Smooth muscle cell (in vitro differentiated cells): ENCODE results near the gene PTPRG. TPM values are rescaled to one million over a fixed set of nuclear protein-coding genes. Genes with fewer than 3 reads are reported as not detected.

Experiments used
- DNase-seq: peaks from one replicate; lab custom pipeline; 2025; ENCODE audit not compliant: unreplicated experiment; lab: John Stamatoyannopoulos, UW
- H2AFZ ChIP-seq: fragments of 200-600 bp; sonication (generic); 2 replicates; pipeline ENCODE4 v1.6.0; 2016; ENCODE audit warnings: antibody characterized with exemption, low read depth, mild to moderate bottlenecking
- H3F3A ChIP-seq: fragments of 200-600 bp; sonication (generic); 2 replicates; pipeline ENCODE4 v1.6.0; 2017; ENCODE audit warnings: antibody characterized with exemption, low read depth
- H3K27ac ChIP-seq: fragments of 200-600 bp; sonication (generic); 2 replicates; pipeline ENCODE4 v1.5.1; 2016; ENCODE audit warnings: low read depth, mild to moderate bottlenecking
- H3K27me3 ChIP-seq: fragments of 200-600 bp; sonication (generic); 2 replicates; pipeline ENCODE4 v1.6.1; 2016; ENCODE audit warnings: low read depth, mild to moderate bottlenecking
- H3K36me3 ChIP-seq: fragments of 200-600 bp; sonication (generic); 2 replicates; pipeline ENCODE4 v1.5.1; 2016; ENCODE audit warnings: low read depth
- H3K4me1 ChIP-seq: fragments of 200-600 bp; sonication (generic); 2 replicates; pipeline ENCODE4 v1.5.1; 2016; ENCODE audit warnings: low read depth
- H3K4me2 ChIP-seq: fragments of 200-600 bp; sonication (generic); 2 replicates; pipeline ENCODE4 v1.6.0; 2016; ENCODE audit warnings: mild to moderate bottlenecking
- H3K4me3 ChIP-seq: fragments of 200-600 bp; sonication (generic); 2 replicates; pipeline ENCODE4 v1.5.1; 2016; ENCODE audit warnings: mild to moderate bottlenecking
- H3K79me2 ChIP-seq: fragments of 200-600 bp; sonication (generic); 2 replicates; pipeline ENCODE4 v1.6.0; 2016; ENCODE audit warnings: low read depth, mild to moderate bottlenecking
- H3K9ac ChIP-seq: fragments of 200-600 bp; sonication (generic); 2 replicates; pipeline ENCODE4 v1.6.0; 2016; ENCODE audit warnings: low read depth
- H3K9me3 ChIP-seq: fragments of 200-600 bp; sonication (generic); replicated peaks from 2 replicates; pipeline ENCODE4 v1.5.1; 2016; ENCODE audit warnings: low read depth
- H4K20me1 ChIP-seq: fragments of 200-600 bp; sonication (generic); 2 replicates; pipeline ENCODE4 v1.6.0; 2016; ENCODE audit warnings: low read depth
- WGBS: methylation state at CpG from one replicate; pipeline ENCODE4 v1.1.7; 2016; ENCODE audit warnings: low lambda C conversion rate; 5-methylcytosine and 5-hydroxymethylcytosine counted together
- polyA plus RNA-seq: library from polyadenylated mRNA; unstranded; fragments of >200 nt; fragmentation: Nextera tagmentation; extraction: Ambion mirVana; gene quantifications from 2 replicates; pipeline ENCODE4 v1.2.1, GENCODE V29; 2016
- total RNA-seq: library from RNA; depleted of rRNA; stranded (reverse); fragments of >200 nt; gene quantifications from 2 replicates; pipeline ENCODE4 v1.2.3, GENCODE V29; 2014
- TF ChIP-seq, protein P1 (sequence below): fragments of 200-600 bp; sonication (generic); IDR thresholded peaks from 2 replicates; pipeline ENCODE4 v1.5.1; 2017; ENCODE audit warnings: borderline replicate concordance, mild to moderate bottlenecking, antibody characterized with exemption; ENCODE audit not compliant: insufficient read depth, poor library complexity, severe bottlenecking

Gene PTPRG
- total and polyA plus RNA-seq, 2 experiments from 2014 or later, result 21.2 to 87.3 TPM

DNA sequence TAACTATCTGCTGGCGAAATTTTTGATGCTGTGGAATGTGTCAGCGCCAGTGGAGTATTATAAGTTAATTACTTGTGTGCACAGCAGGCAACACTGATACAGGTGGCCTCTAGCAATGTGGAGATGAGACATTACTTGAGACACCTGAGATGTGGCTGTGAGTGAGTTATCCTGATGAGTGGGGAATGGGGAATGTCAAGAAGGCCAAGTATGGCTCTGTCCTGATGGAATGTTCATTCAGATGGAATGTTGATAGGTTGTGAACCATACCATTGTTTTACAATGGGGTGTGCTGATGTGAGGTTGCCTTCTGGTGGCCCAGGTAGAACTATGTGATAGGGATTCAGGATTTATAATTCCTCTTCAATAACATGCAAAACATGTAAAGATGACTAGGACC lies 404.8 kb downstream of the PTPRG start:
- Histone ChIP-seq H3K9me3 (no peaks in the 10 kb centered on the region), H2AFZ (no peak overlapping the region), H3K4me1 (peaks cover 8% of the 10 kb centered on the region), H3K27me3 (no peaks in the 10 kb centered on the region), H3K4me3 (no peak overlapping the region), H3K9ac (no peak overlapping the region), H3K27ac (no peak overlapping the region), H3K4me2 (no peak overlapping the region), H3K36me3 (no peaks in the 10 kb centered on the region), H3K79me2 (peaks cover 5% of the 10 kb centered on the region), H4K20me1 (peaks cover 88% of the 10 kb centered on the region), H3F3A (no peaks in the 10 kb centered on the region)
- no peak for DNase-seq
- TF ChIP-seq, protein P1, sequence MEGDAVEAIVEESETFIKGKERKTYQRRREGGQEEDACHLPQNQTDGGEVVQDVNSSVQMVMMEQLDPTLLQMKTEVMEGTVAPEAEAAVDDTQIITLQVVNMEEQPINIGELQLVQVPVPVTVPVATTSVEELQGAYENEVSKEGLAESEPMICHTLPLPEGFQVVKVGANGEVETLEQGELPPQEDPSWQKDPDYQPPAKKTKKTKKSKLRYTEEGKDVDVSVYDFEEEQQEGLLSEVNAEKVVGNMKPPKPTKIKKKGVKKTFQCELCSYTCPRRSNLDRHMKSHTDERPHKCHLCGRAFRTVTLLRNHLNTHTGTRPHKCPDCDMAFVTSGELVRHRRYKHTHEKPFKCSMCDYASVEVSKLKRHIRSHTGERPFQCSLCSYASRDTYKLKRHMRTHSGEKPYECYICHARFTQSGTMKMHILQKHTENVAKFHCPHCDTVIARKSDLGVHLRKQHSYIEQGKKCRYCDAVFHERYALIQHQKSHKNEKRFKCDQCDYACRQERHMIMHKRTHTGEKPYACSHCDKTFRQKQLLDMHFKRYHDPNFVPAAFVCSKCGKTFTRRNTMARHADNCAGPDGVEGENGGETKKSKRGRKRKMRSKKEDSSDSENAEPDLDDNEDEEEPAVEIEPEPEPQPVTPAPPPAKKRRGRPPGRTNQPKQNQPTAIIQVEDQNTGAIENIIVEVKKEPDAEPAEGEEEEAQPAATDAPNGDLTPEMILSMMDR, result no peak
- WGBS, result 60% methylated on average over 2 of the region's 2 CpGs

DNA sequence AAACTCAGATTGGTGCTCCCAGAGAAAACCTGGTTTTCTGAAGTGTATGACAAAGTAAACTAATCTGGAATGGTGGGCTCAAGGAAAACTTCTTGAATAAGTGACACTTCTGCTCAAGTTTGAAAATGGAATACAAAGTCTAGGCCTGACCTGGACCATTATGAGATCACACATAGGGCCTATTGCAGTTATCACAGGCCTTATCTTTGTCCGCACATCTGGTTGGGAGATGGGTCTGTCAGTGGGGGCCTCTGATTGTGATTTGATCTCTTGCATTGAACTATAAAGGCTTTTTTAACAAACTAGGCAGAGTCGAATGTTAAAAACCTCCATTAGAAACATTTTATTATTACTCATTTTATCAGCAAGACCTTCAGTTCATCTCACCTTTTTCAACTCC lies 405.6 kb downstream of the PTPRG start:
- no peaks in the 10 kb centered on the region for H3F3A ChIP-seq
- H3K4me3 ChIP-seq, result no peak overlapping the region
- no peaks in the 10 kb centered on the region for H3K36me3 ChIP-seq
- no peaks in the 10 kb centered on the region for H3K27me3 ChIP-seq
- H3K9ac ChIP-seq, result no peak overlapping the region
- no peak overlapping the region for H3K4me2 ChIP-seq
- H3K9me3 ChIP-seq, result no peaks in the 10 kb centered on the region
- no peak overlapping the region for H3K27ac ChIP-seq
- DNase-seq, result no peak
- peaks cover 5% of the 10 kb centered on the region for H3K79me2 ChIP-seq
- 94% methylated on average over 2 of the region's 2 CpGs for WGBS
- no peak overlapping the region for H2AFZ ChIP-seq
- no peaks in the 10 kb centered on the region for H3K4me1 ChIP-seq
- peaks cover 89% of the 10 kb centered on the region for H4K20me1 ChIP-seq
- TF ChIP-seq, protein P1, result no peak

DNA sequence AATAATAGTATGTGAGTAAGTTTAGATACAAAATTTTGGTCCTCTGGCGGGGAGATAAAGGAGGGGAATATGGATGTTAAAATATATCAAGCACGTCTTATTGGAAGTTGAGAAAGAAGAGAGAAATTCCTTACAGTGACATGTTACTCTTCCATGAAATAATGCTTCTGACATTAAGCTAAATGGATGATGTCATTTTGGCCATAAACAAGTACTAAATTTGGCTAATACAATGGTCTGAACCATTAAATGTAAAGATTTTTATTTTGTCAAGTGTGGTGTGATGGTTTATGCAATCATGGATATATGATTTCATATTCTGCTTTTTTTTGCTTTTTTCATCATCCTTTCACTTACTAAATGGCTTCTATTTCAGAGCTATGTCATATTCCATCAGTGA lies 406.6 kb downstream of the PTPRG start:
- no peak overlapping the region for H3K27ac ChIP-seq

DNA sequence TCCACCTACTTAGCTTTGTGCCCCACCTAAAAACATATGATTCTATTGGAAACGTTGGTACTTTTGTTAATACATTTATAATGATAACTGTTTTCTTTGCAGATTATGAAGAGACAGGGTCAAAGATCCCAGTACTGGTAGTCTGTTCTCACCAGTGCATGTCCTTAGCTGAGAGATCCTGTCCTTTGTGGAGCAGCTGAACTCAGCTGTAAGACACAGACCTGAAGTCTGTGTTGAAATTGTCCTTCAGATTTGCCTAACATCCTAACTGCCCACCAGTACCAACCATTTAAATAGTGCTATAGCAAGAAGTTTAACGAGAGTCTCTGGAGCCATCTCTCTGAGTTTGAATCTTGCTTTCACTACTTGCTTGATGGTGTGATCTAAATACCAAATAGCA lies 413.3 kb downstream of the PTPRG start:
- Histone ChIP-seq H3K4me3 (no peak overlapping the region), H2AFZ (no peak overlapping the region), H3K36me3 (no peaks in the 10 kb centered on the region), H3K27me3 (no peaks in the 10 kb centered on the region), H3K9ac (no peak overlapping the region), H3K4me2 (no peak overlapping the region), H4K20me1 (peaks cover 54% of the 10 kb centered on the region), H3K79me2 (peaks cover 12% of the 10 kb centered on the region), H3F3A (no peaks in the 10 kb centered on the region), H3K9me3 (no peaks in the 10 kb centered on the region), H3K4me1 (no peaks in the 10 kb centered on the region), H3K27ac (no peak overlapping the region)
- 91% methylated on average over 2 of the region's 2 CpGs for WGBS
- TF ChIP-seq, protein P1, result no peak
- no peak for DNase-seq

More for the DNA sequence above, 406.6 kb downstream of the PTPRG start:
- Histone ChIP-seq H3K4me1 (no peaks in the 10 kb centered on the region), H3K27me3 (no peaks in the 10 kb centered on the region), H3K36me3 (no peaks in the 10 kb centered on the region), H3K79me2 (peaks cover 5% of the 10 kb centered on the region), H3K4me2 (no peak overlapping the region), H3K4me3 (no peak overlapping the region), H3K9ac (no peak overlapping the region), H4K20me1 (peaks cover 88% of the 10 kb centered on the region), H2AFZ (no peak overlapping the region), H3F3A (no peaks in the 10 kb centered on the region), H3K9me3 (no peaks in the 10 kb centered on the region)
- WGBS, result 73% methylated on average over 2 of the region's 2 CpGs
- TF ChIP-seq, protein P1, result no peak
- DNase-seq, result no peak
